Mammary epithelial cell (primary cell): ENCODE data around the gene XPO4.

Experiments used
- CTCF ChIP-seq, 2 donors: IDR thresholded peaks in 1 of 2; conservative IDR thresholded peaks in 1 of 2; 2 replicates each; pipeline ENCODE4 v1.5.1; 2011 to 2012; ENCODE audit warnings: inconsistent platforms in 2 of 2, low read length in 2 of 2, mild to moderate bottlenecking in 2 of 2, control low read depth in 1 of 2, low read depth in 1 of 2; ENCODE audit not compliant: insufficient read depth in 1 of 2; ENCODE audit errors: extremely low read depth in 1 of 2
- EZH2 ChIP-seq: IDR thresholded peaks from 2 replicates; pipeline ENCODE4 v1.6.1; 2012; ENCODE audit warnings: low read length, inconsistent platforms, borderline replicate concordance

- TF ChIP-seq EZH2 = no peak
- no peak for TF ChIP-seq CTCF (conservative IDR thresholded peaks at IDR 0.05 in 1 of 2, IDR thresholded peaks at IDR 0.05 in 1 of 2; ENCODE audit: extremely low read depth in 1 of 2, insufficient read depth in 1 of 2, low read depth in 1 of 2, low read length in 2 of 2)
Measured at GRCh38 chr13:20767309-20767943, 135.1 kb downstream of the XPO4 start.
